Panc1 (cell line): ENCODE results near the gene SEMA4D.

Source experiments
- CTCF ChIP-seq: fragments of 450-650 bp; IDR thresholded peaks from 2 replicates; pipeline ENCODE4 v1.5.1; 2017; ENCODE audit warnings: mild to moderate bottlenecking
- POLR2AphosphoS5 ChIP-seq: IDR thresholded peaks from 2 replicates; pipeline ENCODE4 v1.6.1; 2012; ENCODE audit warnings: mild to moderate bottlenecking, low read depth, low read length, moderate library complexity
- REST ChIP-seq, 2 experiments: IDR thresholded peaks; 2 replicates each; pipeline ENCODE4 v1.6.1; 2011 to 2012; ENCODE audit warnings: low read depth in 2 of 2, control low read depth in 1 of 2, low read length in 1 of 2, mild to moderate bottlenecking in 1 of 2, moderate library complexity in 1 of 2; ENCODE audit not compliant: insufficient read depth in 1 of 2
- SIN3A ChIP-seq: IDR thresholded peaks from 2 replicates; pipeline ENCODE4 v1.6.1; 2012; ENCODE audit warnings: low read depth, mild to moderate bottlenecking, low read length, moderate library complexity, borderline replicate concordance; ENCODE audit not compliant: insufficient read depth
- TCF7L2 ChIP-seq: IDR thresholded peaks from 2 replicates; pipeline ENCODE4 v1.6.1; 2011; ENCODE audit warnings: mild to moderate bottlenecking, low read depth, low read length, inconsistent platforms

GRCh38 chr9:89441655-89441970, 56.3 kb downstream of the SEMA4D start:
- TF ChIP-seq CTCF (no peak), POLR2AphosphoS5 (no peak), SIN3A (no peak), REST (IDR thresholded peaks at IDR 0.05; ENCODE audit: insufficient read depth in 1 of 2, low read depth in 2 of 2, low read length in 1 of 2) (no peak), TCF7L2 (no peak)
